Neuronal stem cell (in vitro differentiated cells): ENCODE data around the gene ISYNA1.

ENCODE experiments used
- DNase-seq: peaks from one replicate; pipeline ENCODE4 v3.0.0-alpha.2; 2013; ENCODE audit warnings: low spot score
- H2AFZ ChIP-seq: one replicate; pipeline ENCODE4 v1.6.1; 2013; ENCODE audit warnings: mild to moderate bottlenecking, low read length, inconsistent platforms
- H2AK5ac ChIP-seq: 2 replicates; pipeline ENCODE4 v1.6.1; 2013; ENCODE audit warnings: low read depth, mild to moderate bottlenecking, inconsistent platforms, low read length, moderate library complexity, mixed read lengths
- H2BK120ac ChIP-seq: 2 replicates; pipeline ENCODE4 v1.6.1; 2013; ENCODE audit warnings: low read depth, mild to moderate bottlenecking, inconsistent platforms, low read length, moderate library complexity, mixed read lengths
- H2BK12ac ChIP-seq: one replicate; pipeline ENCODE4 v1.6.1; 2013; ENCODE audit warnings: low read length, inconsistent platforms
- H2BK15ac ChIP-seq: 2 replicates; pipeline ENCODE4 v1.6.1; 2013; ENCODE audit warnings: mild to moderate bottlenecking, low read length, inconsistent platforms, mixed read lengths
- H2BK5ac ChIP-seq: one replicate; pipeline ENCODE4 v1.6.1; 2013; ENCODE audit warnings: inconsistent platforms, mild to moderate bottlenecking, low read length, moderate library complexity
- H3K14ac ChIP-seq: one replicate; pipeline ENCODE4 v1.6.1; 2013; ENCODE audit warnings: low read length, inconsistent platforms
- H3K18ac ChIP-seq: 2 replicates; pipeline ENCODE4 v1.6.1; 2013; ENCODE audit warnings: low read length, inconsistent platforms
- H3K23ac ChIP-seq: 2 replicates; pipeline ENCODE4 v1.6.1; 2013; ENCODE audit warnings: low read depth, mild to moderate bottlenecking, mixed read lengths, low read length, inconsistent platforms; ENCODE audit not compliant: poor library complexity
- H3K27ac ChIP-seq: replicated peaks from 3 replicates; pipeline ENCODE4 v1.5.1; 2013; ENCODE audit warnings: low read length, inconsistent platforms
- H3K27me3 ChIP-seq, 3 experiments: 2 replicates each; pipeline ENCODE4 v1.6.1; 2013; ENCODE audit warnings: low read length in 3 of 3, mild to moderate bottlenecking in 2 of 3, inconsistent platforms in 1 of 3, low read depth in 1 of 3, mixed read lengths in 1 of 3, moderate library complexity in 1 of 3; ENCODE audit not compliant: control insufficient read depth in 3 of 3, insufficient read depth in 3 of 3
- H3K36me3 ChIP-seq, 2 donors: replicated peaks in 1 of 2; 2 replicates each; pipeline ENCODE4 v1.6.1; 2013; ENCODE audit warnings: low read length in 2 of 2; ENCODE audit not compliant: control insufficient read depth in 2 of 2, insufficient read depth in 2 of 2
- H3K4ac ChIP-seq: 2 replicates; pipeline ENCODE4 v1.6.1; 2013; ENCODE audit warnings: inconsistent platforms, mild to moderate bottlenecking, low read length, moderate library complexity
- H3K4me1 ChIP-seq, 2 donors: 1 replicate in 1 of 2; 2 replicates in 1 of 2; pipeline ENCODE4 v1.6.1; 2013; ENCODE audit warnings: low read length in 2 of 2, low read depth in 1 of 2; ENCODE audit not compliant: control insufficient read depth in 2 of 2, insufficient read depth in 1 of 2
- H3K4me2 ChIP-seq: one replicate; pipeline ENCODE4 v1.6.1; 2013; ENCODE audit warnings: mild to moderate bottlenecking, low read length, inconsistent platforms; ENCODE audit not compliant: insufficient read depth, poor library complexity, severe bottlenecking
- H3K4me3 ChIP-seq, 2 donors: 2 replicates each; pipeline ENCODE4 v1.5.1; 2013; ENCODE audit warnings: low read length in 2 of 2, mild to moderate bottlenecking in 2 of 2, inconsistent platforms in 1 of 2, moderate library complexity in 1 of 2
- H3K79me1 ChIP-seq: one replicate; pipeline ENCODE4 v1.6.1; 2013; ENCODE audit warnings: low read depth, mild to moderate bottlenecking, inconsistent platforms, low read length, moderate library complexity
- H3K9ac ChIP-seq: one replicate; pipeline ENCODE4 v1.6.1; 2013; ENCODE audit warnings: mild to moderate bottlenecking, low read depth, low read length, inconsistent platforms; ENCODE audit not compliant: poor library complexity
- H3K9me3 ChIP-seq, 2 donors: replicated peaks in 1 of 2; 2 replicates each; pipeline versions ENCODE3 to v1.6.1; 2013; ENCODE audit warnings: low read length in 2 of 2, mild to moderate bottlenecking in 2 of 2, inconsistent platforms in 1 of 2, low read depth in 1 of 2, mixed read lengths in 1 of 2, moderate library complexity in 1 of 2; ENCODE audit not compliant: control insufficient read depth in 2 of 2, insufficient read depth in 1 of 2
- H4K8ac ChIP-seq: one replicate; pipeline ENCODE4 v1.6.1; 2013; ENCODE audit warnings: low read depth, mild to moderate bottlenecking, inconsistent platforms, low read length, moderate library complexity
- H4K91ac ChIP-seq: one replicate; pipeline ENCODE4 v1.6.1; 2013; ENCODE audit warnings: low read length, low read depth, mild to moderate bottlenecking, inconsistent platforms; ENCODE audit not compliant: poor library complexity
- WGBS, 2 donors: extraction: QIAGEN DNeasy Blood & Tissue Kit; methylation state at CpG; one replicate each; pipeline ENCODE4 v1.1.7; 2013; ENCODE audit warnings: missing lambda C conversion rate in 2 of 2, mixed read lengths in 1 of 2; ENCODE audit not compliant: insufficient read length in 2 of 2, insufficient replicate concordance in 1 of 2; ENCODE audit errors: extremely low coverage in 2 of 2; 5-methylcytosine and 5-hydroxymethylcytosine counted together

ISYNA1 gene

DNA sequence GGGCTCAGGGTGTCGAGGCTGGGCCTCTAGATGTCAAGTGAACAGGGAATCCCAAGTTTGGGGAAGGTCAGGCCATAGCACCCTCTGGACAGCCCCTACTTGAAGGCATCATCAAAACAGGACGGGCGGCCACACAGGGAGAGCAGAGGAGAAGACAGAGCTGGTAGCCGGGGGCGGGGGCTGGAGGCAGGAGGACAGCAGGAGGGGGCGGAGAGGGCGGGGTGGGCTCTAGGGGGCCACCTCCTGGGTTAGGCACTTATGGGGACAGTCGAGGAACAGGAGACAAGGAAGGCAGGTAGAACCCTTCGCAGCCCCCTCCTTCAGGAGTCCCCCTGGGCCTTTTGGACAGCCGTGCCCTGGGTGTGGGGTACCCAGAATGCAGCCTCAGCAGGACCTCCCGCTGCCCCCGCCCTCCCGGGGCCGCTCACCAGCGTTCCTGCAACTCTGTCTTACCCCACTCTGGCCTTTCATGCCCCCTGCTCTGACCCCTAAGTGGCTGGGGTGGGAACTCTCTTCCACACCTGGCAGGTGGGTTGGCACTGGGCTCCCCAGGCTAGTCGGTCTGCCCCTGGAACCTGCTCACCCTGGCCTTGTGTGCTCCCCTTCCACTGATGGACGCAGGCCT lies 12.9 kb downstream of the ISYNA1 start:
- peak overlapping the region; percentile 92 for H2BK15ac ChIP-seq
- H3K4me1 ChIP-seq = peaks cover 32 to 65% of the 10 kb centered on the region in 2 donors
- H2BK12ac ChIP-seq = peak overlapping the region; percentile 97
- H3K18ac ChIP-seq = peak overlapping the region; percentile 76
- H3K9ac ChIP-seq = no peak overlapping the region
- no peak overlapping the region for H2AFZ ChIP-seq
- no peak overlapping the region for H3K14ac ChIP-seq
- H3K4me2 ChIP-seq = no peak overlapping the region
- H2AK5ac ChIP-seq = peak overlapping the region; percentile 96
- no peaks in the 10 kb centered on the region for H3K9me3 ChIP-seq
- H3K27ac ChIP-seq = no peak overlapping the region
- no CpG with 5 or more reads among the region's 17 CpGs for WGBS, 2 donors
- H3K4me3 ChIP-seq = no peak overlapping the region
- peak overlapping the region; percentile 20 for H3K23ac ChIP-seq
- peak overlapping the region; percentile 30 for H4K8ac ChIP-seq
- H2BK5ac ChIP-seq = no peak overlapping the region
- H3K79me1 ChIP-seq = peaks cover 17% of the 10 kb centered on the region
- peaks cover 0 to 4% (median 0%) of the 10 kb centered on the region in 3 experiments for H3K27me3 ChIP-seq
- no peak for DNase-seq
- peak overlapping the region; percentile 55 for H3K4ac ChIP-seq
- no peak overlapping the region for H4K91ac ChIP-seq
- H2BK120ac ChIP-seq = peak overlapping the region; percentile 50
- peaks cover 0 to 22% of the 10 kb centered on the region in 2 donors for H3K36me3 ChIP-seq

DNA sequence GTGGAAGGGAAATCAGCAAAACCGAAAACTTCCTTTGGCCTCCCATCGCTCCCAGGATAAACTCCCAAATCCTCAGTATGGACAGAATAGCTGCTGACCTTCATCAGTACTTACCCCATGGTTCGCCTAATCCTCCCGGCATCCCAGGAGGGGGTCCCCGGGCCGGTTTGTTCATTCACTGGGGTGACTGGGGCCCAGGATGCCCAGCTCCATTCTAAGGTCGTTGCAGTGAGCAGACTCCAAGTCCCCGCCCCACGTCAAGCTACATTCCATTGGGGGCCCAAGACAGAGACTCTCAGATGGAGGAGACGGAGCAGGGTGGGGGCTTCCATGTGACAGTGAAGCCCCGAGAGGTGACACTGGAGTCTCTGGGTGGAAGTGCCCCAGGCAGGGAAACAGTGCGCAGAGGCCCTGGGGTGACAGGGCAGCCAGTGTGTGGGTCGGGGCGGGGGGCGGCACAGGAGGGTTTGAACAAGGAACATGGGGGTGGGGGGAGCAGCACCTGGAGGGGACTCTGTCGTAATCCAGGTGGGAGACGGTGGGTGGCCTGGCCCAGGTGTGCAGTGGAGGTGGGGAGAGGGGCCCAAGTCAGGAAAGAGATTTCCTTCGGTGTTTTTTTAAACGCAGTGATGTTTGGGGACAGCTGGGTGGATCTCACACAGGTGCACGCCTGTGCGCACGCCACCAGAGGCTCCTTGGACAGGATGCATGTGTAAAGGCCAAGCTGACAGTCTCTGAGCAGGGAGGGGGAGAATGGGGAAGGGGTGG lies 13.6 kb downstream of the ISYNA1 start:
- Histone ChIP-seq H3K4me1 (peaks cover 27 to 58% of the 10 kb centered on the region in 2 donors), H3K4ac (no peak overlapping the region), H3K79me1 (peaks cover 19% of the 10 kb centered on the region), H4K8ac (no peak overlapping the region), H3K23ac (peak overlapping the region; percentile 23), H3K27ac (no peak overlapping the region), H3K4me3 (no peak overlapping the region), H3K14ac (no peak overlapping the region), H3K18ac (peak overlapping the region; percentile 76), H3K36me3 (peaks cover 0 to 22% of the 10 kb centered on the region in 2 donors), H3K9ac (no peak overlapping the region), H2AK5ac (peak overlapping the region; percentile 75), H3K27me3 (peaks cover 0 to 7% (median 0%) of the 10 kb centered on the region in 3 experiments), H2BK15ac (peak overlapping the region; percentile 92), H2AFZ (no peak overlapping the region), H3K9me3 (no peaks in the 10 kb centered on the region), H2BK5ac (no peak overlapping the region), H2BK120ac (no peak overlapping the region), H3K4me2 (peak overlapping the region; percentile 2), H4K91ac (no peak overlapping the region), H2BK12ac (no peak overlapping the region)
- DNase-seq = no peak
- WGBS, 2 donors = no CpG with 5 or more reads among the region's 22 CpGs

DNA sequence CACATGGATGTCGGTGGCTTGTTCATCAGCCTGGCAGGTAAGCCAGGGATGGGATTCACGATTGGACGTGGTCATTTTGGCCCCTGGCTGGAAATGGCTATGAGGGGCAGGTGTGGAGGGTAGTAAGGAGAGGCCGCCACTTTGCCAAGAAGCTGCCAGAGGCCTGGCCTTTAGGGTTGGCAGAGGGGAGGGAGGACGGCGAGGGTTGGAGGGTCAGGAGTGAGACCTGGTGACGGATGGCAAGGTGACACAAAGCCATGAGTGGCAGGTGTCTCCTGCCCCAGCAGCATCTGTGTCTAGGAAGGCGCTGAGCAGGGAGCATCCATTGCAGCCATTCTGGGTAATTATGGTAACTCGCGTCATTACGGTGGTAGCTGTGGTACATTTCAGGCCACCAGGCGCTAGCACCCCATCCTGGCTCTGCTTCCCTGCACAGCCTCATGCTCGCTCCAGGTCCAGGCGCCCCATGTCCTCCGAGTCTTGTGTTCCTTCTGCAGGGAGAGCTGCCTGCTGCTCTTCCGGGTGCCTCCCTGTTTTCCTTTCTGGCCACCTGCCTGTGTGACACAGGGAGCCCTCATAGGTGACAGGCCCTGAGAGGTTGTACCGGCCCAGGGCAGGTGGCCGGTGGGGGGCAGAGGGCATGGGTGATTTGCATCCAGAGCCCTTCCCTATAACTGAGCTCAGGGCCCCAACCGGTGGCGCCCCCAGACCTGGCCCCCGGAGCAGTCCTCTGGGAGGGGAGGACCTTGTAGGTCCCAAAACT lies 14.5 kb downstream of the ISYNA1 start:
- Histone ChIP-seq H3K9ac (peak overlapping the region; percentile 63), H3K23ac (no peak overlapping the region), H3K36me3 (peaks cover 0 to 22% of the 10 kb centered on the region in 2 donors), H3K4me1 (peaks cover 29 to 59% of the 10 kb centered on the region in 2 donors), H3K14ac (no peak overlapping the region), H3K27ac (no peak overlapping the region), H2BK12ac (no peak overlapping the region), H3K18ac (peak overlapping the region; percentile 5), H2BK120ac (no peak overlapping the region), H2AK5ac (peak overlapping the region; percentile 80), H3K4ac (no peak overlapping the region), H4K91ac (no peak overlapping the region), H3K4me3 (no peak overlapping the region), H2AFZ (no peak overlapping the region), H3K79me1 (peaks cover 19% of the 10 kb centered on the region), H3K4me2 (no peak overlapping the region), H2BK5ac (peak overlapping the region; percentile 35), H3K27me3 (peaks cover 0 to 12% (median 0%) of the 10 kb centered on the region in 3 experiments), H4K8ac (no peak overlapping the region), H3K9me3 (no peaks in the 10 kb centered on the region), H2BK15ac (no peak overlapping the region)
- no peak for DNase-seq
- no CpG with 5 or more reads among the region's 21 CpGs for WGBS, 2 donors
